NCI-H748 treated with DMSO at 0.1 percent for 48 hours (cell line): Measurements from ENCODE around the gene OR6B3.
A peak's percentile ranks its signal among the peaks of the same experiment; 100 is the strongest.

ENCODE experiments used
- DNase-seq: peaks from one replicate; lab custom pipeline; 2025; lab: John Stamatoyannopoulos, UW

OR6B3 gene

GRCh38 chr2:240053173-240054155 lies at the start of gene OR6B3:
OR6B3 (minus strand) TSS chr2:240053521.
- DNase-seq: no peak

- no peak for DNase-seq
Measured at GRCh38 chr2:240098349-240098748, 45.0 kb upstream of the OR6B3 start.

- DNase-seq: no peak
Measured at GRCh38 chr2:240095556-240096523, 42.5 kb upstream of the OR6B3 start.

- no peak for DNase-seq
Measured at GRCh38 chr2:240089306-240089705, 36.0 kb upstream of the OR6B3 start.

GRCh38 chr2:240086563-240086962 lies 33.2 kb upstream of the OR6B3 start:
- no peak for DNase-seq

GRCh38 chr2:240078631-240079030 lies 25.3 kb upstream of the OR6B3 start:
- DNase-seq: no peak

GRCh38 chr2:240077442-240077841 lies 24.1 kb upstream of the OR6B3 start:
- DNase-seq: no peak

GRCh38 chr2:240074545-240074944 lies 21.2 kb upstream of the OR6B3 start:
- no peak for DNase-seq

- no peak for DNase-seq
Measured at GRCh38 chr2:240070907-240071306, 17.6 kb upstream of the OR6B3 start.

GRCh38 chr2:240069829-240070228 lies 16.5 kb upstream of the OR6B3 start:
- no peak for DNase-seq

- no peak for DNase-seq
Measured at GRCh38 chr2:240068193-240068592, 14.9 kb upstream of the OR6B3 start.

GRCh38 chr2:240066489-240066888 lies 13.2 kb upstream of the OR6B3 start:
- no peak for DNase-seq

- no peak for DNase-seq
Measured at GRCh38 chr2:240064898-240065297, 11.6 kb upstream of the OR6B3 start.

- DNase-seq: peak; percentile 12
Measured at GRCh38 chr2:240060977-240061591, 7.8 kb upstream of the OR6B3 start.

- DNase-seq: no peak
Measured at GRCh38 chr2:240056678-240057077, 3.4 kb upstream of the OR6B3 start.

- no peak for DNase-seq
Measured at GRCh38 chr2:240055177-240055917, 2.0 kb upstream of the OR6B3 start.

GRCh38 chr2:240052524-240052923 lies 797 bp downstream of the OR6B3 start:
- DNase-seq: no peak

- no peak for DNase-seq
Measured at GRCh38 chr2:240051697-240052096, 1.6 kb downstream of the OR6B3 start.

- no peak for DNase-seq
Measured at GRCh38 chr2:240050278-240050677, 3.0 kb downstream of the OR6B3 start.

GRCh38 chr2:240048237-240048636 lies 5.1 kb downstream of the OR6B3 start:
- no peak for DNase-seq

- DNase-seq: no peak
Measured at GRCh38 chr2:240045098-240045497, 8.2 kb downstream of the OR6B3 start.
